Left kidney (tissue), 8 donors: ENCODE measurements around the gene HMGCS1. TPM values are rescaled to one million over a fixed set of nuclear protein-coding genes. Genes with fewer than 3 reads are reported as not detected.
"Not testable (repeated sequence)": the region's sequence is repeated elsewhere in the genome, so short reads cannot be mapped to it uniquely, and the experiment has no call there.

ENCODE experiments used
- DNase-seq: peaks from one replicate; pipeline ENCODE4 v3.0.0-alpha.2; 2013
- long read RNA-seq, 8 donors: transcript quantifications; one replicate each; lab custom pipeline, GENCODE V29; 2026
- polyA plus RNA-seq: library from polyadenylated mRNA; unstranded; fragments of 120-200 nt; gene quantifications from one replicate; pipeline ENCODE4 v1.2.1, GENCODE V29; 2013; ENCODE audit not compliant: insufficient read length

The HMGCS1 gene
- 129 TPM for polyA plus RNA-seq
- long read RNA-seq, donor 1, transcript HMGCS1-203 (2 exons, 950 nt), result minor isoform, 5 of 52 reads
- long read RNA-seq, donor 1, transcript HMGCS1-202 (10 exons, 3,466 nt), result major isoform, 11 of 52 reads
- long read RNA-seq, donor 1, transcript HMGCS1-201 (11 exons, 3,506 nt), result minor isoform, 6 of 52 reads
- long read RNA-seq, donor 1, partial matches to known transcripts, result 27 of 52 reads
- long read RNA-seq, donor 1, other reads (novel, unspliced or antisense), result 0 of 52 reads
- long read RNA-seq, donor 2, transcript HMGCS1-201 (11 exons, 3,506 nt), result minor isoform, 6 of 31 reads
- long read RNA-seq, donor 2, transcript HMGCS1-202 (10 exons, 3,466 nt), result major isoform, 9 of 31 reads
- long read RNA-seq, donor 2, partial matches to known transcripts, result 10 of 31 reads
- long read RNA-seq, donor 2, other reads (novel, unspliced or antisense), result 0 of 31 reads
- long read RNA-seq, donor 3, transcript HMGCS1-202 (10 exons, 3,466 nt), result major isoform, 6 of 20 reads
- long read RNA-seq, donor 3, partial matches to known transcripts, result 7 of 20 reads
- long read RNA-seq, donor 3, other reads (novel, unspliced or antisense), result 0 of 20 reads
- long read RNA-seq, donor 4, partial matches to known transcripts, result 0 of 1 reads
- long read RNA-seq, donor 4, other reads (novel, unspliced or antisense), result 0 of 1 reads
- long read RNA-seq, donor 5, transcript HMGCS1-201 (11 exons, 3,506 nt), result major isoform, 19 of 351 reads
- long read RNA-seq, donor 5, transcript HMGCS1-202 (10 exons, 3,466 nt), result minor isoform, 16 of 351 reads
- long read RNA-seq, donor 5, transcript HMGCS1-203 (2 exons, 950 nt), result minor isoform, 7 of 351 reads
- long read RNA-seq, donor 5, partial matches to known transcripts, result 305 of 351 reads
- long read RNA-seq, donor 5, other reads (novel, unspliced or antisense), result 0 of 351 reads
- long read RNA-seq, donor 6, transcript HMGCS1-202 (10 exons, 3,466 nt), result major isoform, 8 of 23 reads
- long read RNA-seq, donor 6, transcript HMGCS1-201 (11 exons, 3,506 nt), result minor isoform, 6 of 23 reads
- long read RNA-seq, donor 6, partial matches to known transcripts, result 7 of 23 reads
- long read RNA-seq, donor 6, other reads (novel, unspliced or antisense), result 0 of 23 reads
- long read RNA-seq, donor 7, transcript HMGCS1-202 (10 exons, 3,466 nt), result major isoform, 15 of 231 reads
- long read RNA-seq, donor 7, transcript HMGCS1-203 (2 exons, 950 nt), result minor isoform, 7 of 231 reads
- long read RNA-seq, donor 7, transcript HMGCS1-201 (11 exons, 3,506 nt), result minor isoform, 7 of 231 reads
- long read RNA-seq, donor 7, partial matches to known transcripts, result 199 of 231 reads
- long read RNA-seq, donor 7, other reads (novel, unspliced or antisense), result 0 of 231 reads
- long read RNA-seq, donor 8, transcript HMGCS1-202 (10 exons, 3,466 nt), result major isoform, 6 of 9 reads
- long read RNA-seq, donor 8, partial matches to known transcripts, result 0 of 9 reads
- long read RNA-seq, donor 8, other reads (novel, unspliced or antisense), result 0 of 9 reads

- peak; percentile 99 for DNase-seq
Measured at GRCh38 chr5:43313035-43313853, at the start of gene HMGCS1. HMGCS1 (minus strand) TSS chr5:43313412; CDS start chr5:43298965, 14,447 bp downstream.

- no peak for DNase-seq
Measured at GRCh38 chr5:43358726-43359125, 45.5 kb upstream of the HMGCS1 start.

GRCh38 chr5:43358301-43358700, 45.1 kb upstream of the HMGCS1 start:
- DNase-seq, result no peak

GRCh38 chr5:43357878-43358281, 44.7 kb upstream of the HMGCS1 start:
- DNase-seq, result peak; percentile 24

- DNase-seq, result no peak
Measured at GRCh38 chr5:43357067-43357466, 43.9 kb upstream of the HMGCS1 start.

- DNase-seq, result no peak
Measured at GRCh38 chr5:43354774-43355173, 41.6 kb upstream of the HMGCS1 start.

GRCh38 chr5:43353668-43354067, 40.5 kb upstream of the HMGCS1 start:
- DNase-seq, result no peak

GRCh38 chr5:43352915-43353314, 39.7 kb upstream of the HMGCS1 start:
- no peak for DNase-seq

GRCh38 chr5:43352131-43352530, 38.9 kb upstream of the HMGCS1 start:
- DNase-seq, result no peak

- DNase-seq, result no peak
Measured at GRCh38 chr5:43348861-43349363, 35.7 kb upstream of the HMGCS1 start.

GRCh38 chr5:43348207-43348606, 35.0 kb upstream of the HMGCS1 start:
- no peak for DNase-seq

- no peak for DNase-seq
Measured at GRCh38 chr5:43338862-43339261, 25.6 kb upstream of the HMGCS1 start.

GRCh38 chr5:43336159-43336558, 22.9 kb upstream of the HMGCS1 start:
- DNase-seq, result no peak

- DNase-seq, result no peak
Measured at GRCh38 chr5:43335681-43336080, 22.5 kb upstream of the HMGCS1 start.

- no peak for DNase-seq
Measured at GRCh38 chr5:43332401-43332800, 19.2 kb upstream of the HMGCS1 start.

GRCh38 chr5:43325624-43326023, 12.4 kb upstream of the HMGCS1 start:
- DNase-seq, result not testable (repeated sequence)

GRCh38 chr5:43323488-43323887, 10.3 kb upstream of the HMGCS1 start:
- DNase-seq, result not testable (repeated sequence)

GRCh38 chr5:43320846-43321245, 7.6 kb upstream of the HMGCS1 start:
- no peak for DNase-seq

- no peak for DNase-seq
Measured at GRCh38 chr5:43316421-43316820, 3.2 kb upstream of the HMGCS1 start.

GRCh38 chr5:43315682-43316081, 2.5 kb upstream of the HMGCS1 start:
- DNase-seq, result no peak

- no peak for DNase-seq
Measured at GRCh38 chr5:43315263-43315662, 2.1 kb upstream of the HMGCS1 start.
